SK-N-SH treated with all-trans-retinoic acid at 6 μM for 48 hours (cell line): ENCODE results near the gene DCC.

Experiments used
- ATAC-seq: fragments of 200-7000 bp; cut with Tn5 transposase; 3 replicates; pipeline ENCODE4 v1.9.1; 2020; ENCODE audit warnings: mild to moderate bottlenecking, moderate library complexity
- ARNTL ChIP-seq: fragments of 450-650 bp; formaldehyde crosslinking; IDR thresholded peaks from 2 replicates; pipeline ENCODE4 v1.5.0; 2020; ENCODE audit warnings: low read depth, mild to moderate bottlenecking, moderate library complexity, borderline replicate concordance
- BACH2 ChIP-seq: fragments of 250-450 bp; sonication (Bioruptor Pico); IDR thresholded peaks from 2 replicates; pipeline ENCODE4 v1.9.0; 2021; ENCODE audit warnings: mild to moderate bottlenecking, borderline replicate concordance
- CREB5 ChIP-seq: fragments of 250-450 bp; sonication (Bioruptor Pico); IDR thresholded peaks from 2 replicates; pipeline ENCODE4 v1.5.1; 2020; ENCODE audit warnings: low read depth, mild to moderate bottlenecking, moderate library complexity
- CSDC2 ChIP-seq: fragments of 250-450 bp; sonication (Bioruptor Pico); IDR thresholded peaks from 2 replicates; pipeline ENCODE4 v1.5.0; 2020; ENCODE audit warnings: mild to moderate bottlenecking, moderate library complexity
- ESRRG ChIP-seq: fragments of 250-450 bp; sonication (Bioruptor Pico); IDR thresholded peaks from 2 replicates; pipeline ENCODE4 v1.6.1; 2021; ENCODE audit warnings: mild to moderate bottlenecking
- GLIS3 ChIP-seq: fragments of 250-450 bp; sonication (Bioruptor Pico); IDR thresholded peaks from 2 replicates; pipeline ENCODE4 v1.5.0; 2020; ENCODE audit warnings: mild to moderate bottlenecking, moderate library complexity
- ISL1 ChIP-seq: fragments of 250-450 bp; sonication (Bioruptor Pico); IDR thresholded peaks from 2 replicates; pipeline ENCODE4 v2.1.2; 2022; ENCODE audit warnings: mild to moderate bottlenecking, moderate library complexity
- OSR1 ChIP-seq: fragments of 250-450 bp; sonication (Bioruptor Pico); IDR thresholded peaks from 2 replicates; pipeline ENCODE4 v1.8.0; 2022; ENCODE audit warnings: moderate library complexity, mild to moderate bottlenecking, inconsistent platforms
- PATZ1 ChIP-seq: fragments of 250-450 bp; sonication (Bioruptor Pico); IDR thresholded peaks from 2 replicates; pipeline ENCODE4 v1.8.0; 2020; ENCODE audit warnings: mild to moderate bottlenecking, moderate library complexity, borderline replicate concordance
- PPARA ChIP-seq: fragments of 250-450 bp; sonication (Bioruptor Pico); IDR thresholded peaks from 2 replicates; pipeline ENCODE4 v1.5.0; 2020; ENCODE audit warnings: mild to moderate bottlenecking, borderline replicate concordance
- RARB ChIP-seq: fragments of 250-450 bp; sonication (Bioruptor Pico); IDR thresholded peaks from 2 replicates; pipeline ENCODE4 v1.8.0; 2021; ENCODE audit warnings: mild to moderate bottlenecking, moderate library complexity
- TCF4 ChIP-seq: fragments of 250-450 bp; sonication (Bioruptor Pico); IDR thresholded peaks from 2 replicates; pipeline ENCODE4 v1.8.0; 2021; ENCODE audit warnings: mild to moderate bottlenecking, moderate library complexity, borderline replicate concordance
- TOX ChIP-seq: fragments of 250-450 bp; sonication (Bioruptor Pico); IDR thresholded peaks from 2 replicates; pipeline ENCODE4 v1.8.0; 2021; ENCODE audit warnings: mild to moderate bottlenecking, moderate library complexity, borderline replicate concordance
- ZC3H10 ChIP-seq: fragments of 250-450 bp; sonication (Bioruptor Pico); IDR thresholded peaks from 2 replicates; pipeline ENCODE4 v1.5.1; 2021; ENCODE audit warnings: mild to moderate bottlenecking, moderate library complexity
- ZFP3 ChIP-seq: fragments of 250-450 bp; sonication (Bioruptor Pico); IDR thresholded peaks from 2 replicates; pipeline ENCODE4 v1.5.0; 2020; ENCODE audit warnings: mild to moderate bottlenecking, moderate library complexity
- ZFP30 ChIP-seq: fragments of 450-650 bp; formaldehyde crosslinking; IDR thresholded peaks from 2 replicates; pipeline ENCODE4 v1.5.0; 2022; ENCODE audit warnings: mild to moderate bottlenecking, moderate library complexity
- ZNF565 ChIP-seq: fragments of 450-650 bp; formaldehyde crosslinking; conservative IDR thresholded peaks from 2 replicates; pipeline ENCODE4 v1.5.0; 2020; ENCODE audit warnings: low read depth, mild to moderate bottlenecking, moderate library complexity
- ZNF70 ChIP-seq: fragments of 450-650 bp; formaldehyde crosslinking; IDR thresholded peaks from 2 replicates; pipeline ENCODE4 v1.5.0; 2020; ENCODE audit warnings: mild to moderate bottlenecking, moderate library complexity
- ZNF8 ChIP-seq: fragments of 450-650 bp; formaldehyde crosslinking; IDR thresholded peaks from 2 replicates; pipeline ENCODE4 v1.5.0; 2020; ENCODE audit warnings: mild to moderate bottlenecking, moderate library complexity
- TF ChIP-seq, protein P1 (sequence below): fragments of 250-450 bp; sonication (Bioruptor Pico); IDR thresholded peaks from 2 replicates; pipeline ENCODE4 v1.5.0; 2020; ENCODE audit warnings: mild to moderate bottlenecking, moderate library complexity
- TF ChIP-seq, protein P2 (sequence below): fragments of 250-450 bp; sonication (Bioruptor Pico); IDR thresholded peaks from 2 replicates; pipeline ENCODE4 v1.8.0; 2021; ENCODE audit warnings: low read depth, mild to moderate bottlenecking, moderate library complexity, borderline replicate concordance

DCC gene

GRCh38 chr18:53472546-53472945 lies 1132.5 kb downstream of the DCC start (continued):
- TF ChIP-seq, protein P1, sequence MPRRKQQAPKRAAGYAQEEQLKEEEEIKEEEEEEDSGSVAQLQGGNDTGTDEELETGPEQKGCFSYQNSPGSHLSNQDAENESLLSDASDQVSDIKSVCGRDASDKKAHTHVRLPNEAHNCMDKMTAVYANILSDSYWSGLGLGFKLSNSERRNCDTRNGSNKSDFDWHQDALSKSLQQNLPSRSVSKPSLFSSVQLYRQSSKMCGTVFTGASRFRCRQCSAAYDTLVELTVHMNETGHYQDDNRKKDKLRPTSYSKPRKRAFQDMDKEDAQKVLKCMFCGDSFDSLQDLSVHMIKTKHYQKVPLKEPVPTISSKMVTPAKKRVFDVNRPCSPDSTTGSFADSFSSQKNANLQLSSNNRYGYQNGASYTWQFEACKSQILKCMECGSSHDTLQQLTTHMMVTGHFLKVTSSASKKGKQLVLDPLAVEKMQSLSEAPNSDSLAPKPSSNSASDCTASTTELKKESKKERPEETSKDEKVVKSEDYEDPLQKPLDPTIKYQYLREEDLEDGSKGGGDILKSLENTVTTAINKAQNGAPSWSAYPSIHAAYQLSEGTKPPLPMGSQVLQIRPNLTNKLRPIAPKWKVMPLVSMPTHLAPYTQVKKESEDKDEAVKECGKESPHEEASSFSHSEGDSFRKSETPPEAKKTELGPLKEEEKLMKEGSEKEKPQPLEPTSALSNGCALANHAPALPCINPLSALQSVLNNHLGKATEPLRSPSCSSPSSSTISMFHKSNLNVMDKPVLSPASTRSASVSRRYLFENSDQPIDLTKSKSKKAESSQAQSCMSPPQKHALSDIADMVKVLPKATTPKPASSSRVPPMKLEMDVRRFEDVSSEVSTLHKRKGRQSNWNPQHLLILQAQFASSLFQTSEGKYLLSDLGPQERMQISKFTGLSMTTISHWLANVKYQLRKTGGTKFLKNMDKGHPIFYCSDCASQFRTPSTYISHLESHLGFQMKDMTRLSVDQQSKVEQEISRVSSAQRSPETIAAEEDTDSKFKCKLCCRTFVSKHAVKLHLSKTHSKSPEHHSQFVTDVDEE (CRISPR knock-in tag): no peak
- TF ChIP-seq CSDC2 (CRISPR knock-in tag): no peak
- TF ChIP-seq ZFP30: no peak

DNA sequence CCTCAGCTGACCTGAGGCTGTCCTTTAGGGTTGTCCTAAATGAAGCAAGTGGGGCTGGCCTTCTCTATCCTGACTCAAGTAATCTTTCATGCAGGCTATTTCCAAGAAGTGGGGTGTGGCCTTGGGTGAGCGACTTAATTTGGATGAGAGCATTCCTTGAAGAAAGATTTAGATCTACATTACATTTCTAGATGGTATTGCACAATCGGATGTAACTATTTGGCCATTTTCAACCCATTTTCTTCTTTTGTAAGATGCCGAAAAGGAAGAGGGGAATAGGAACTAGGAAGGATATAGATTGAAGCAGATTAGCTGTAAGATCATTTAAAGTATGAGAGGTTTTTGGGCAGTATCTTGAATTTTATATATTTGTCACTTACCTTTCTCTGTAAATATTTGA lies 1138.2 kb downstream of the DCC start:
- ATAC-seq: no peak
- TF ChIP-seq TOX (CRISPR knock-in tag) (no peak), ARNTL (CRISPR knock-in tag) (no peak), PATZ1 (CRISPR knock-in tag) (no peak), ZC3H10 (no peak), OSR1 (CRISPR knock-in tag) (no peak), GLIS3 (no peak), ZNF70 (CRISPR knock-in tag) (no peak), BACH2 (CRISPR knock-in tag) (no peak), CSDC2 (CRISPR knock-in tag) (no peak), RARB (CRISPR knock-in tag) (no peak), ZFP3 (no peak), CREB5 (CRISPR knock-in tag) (no peak), ZNF8 (CRISPR knock-in tag) (no peak), PPARA (CRISPR knock-in tag) (no peak)
- TF ChIP-seq, protein P1 (CRISPR knock-in tag): no peak
- TF ChIP-seq, all 23 proteins: peak for 0

DNA sequence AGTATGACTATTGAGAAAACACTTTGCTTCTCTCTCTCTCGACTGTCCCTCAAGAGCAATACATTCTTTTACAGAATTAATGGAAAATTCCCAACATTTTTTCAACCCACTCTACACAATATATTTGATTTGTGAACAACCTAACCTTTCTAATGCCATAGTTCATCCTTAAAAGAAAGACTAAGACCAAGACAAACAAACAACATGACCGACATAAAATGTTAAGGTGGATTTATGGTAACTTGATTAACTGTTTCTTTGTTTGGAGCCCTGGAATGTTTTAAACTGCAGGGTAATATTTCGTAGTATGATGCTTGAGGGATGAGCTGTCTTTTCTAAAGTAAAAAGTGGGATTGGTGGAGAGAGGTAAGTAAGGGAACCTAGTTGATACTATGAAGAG lies 1146.3 kb downstream of the DCC start:
- ATAC-seq: no peak
- TF ChIP-seq ZFP30 (no peak), ZFP3 (no peak), ZNF8 (CRISPR knock-in tag) (no peak), ZNF565 (no peak), CREB5 (CRISPR knock-in tag) (no peak), TCF4 (CRISPR knock-in tag) (no peak), PATZ1 (CRISPR knock-in tag) (no peak), ESRRG (CRISPR knock-in tag) (no peak), ISL1 (CRISPR knock-in tag) (no peak), OSR1 (CRISPR knock-in tag) (no peak), ZNF70 (CRISPR knock-in tag) (no peak), PPARA (CRISPR knock-in tag) (no peak)
- TF ChIP-seq, protein P1 (CRISPR knock-in tag): no peak
- TF ChIP-seq, protein P2, sequence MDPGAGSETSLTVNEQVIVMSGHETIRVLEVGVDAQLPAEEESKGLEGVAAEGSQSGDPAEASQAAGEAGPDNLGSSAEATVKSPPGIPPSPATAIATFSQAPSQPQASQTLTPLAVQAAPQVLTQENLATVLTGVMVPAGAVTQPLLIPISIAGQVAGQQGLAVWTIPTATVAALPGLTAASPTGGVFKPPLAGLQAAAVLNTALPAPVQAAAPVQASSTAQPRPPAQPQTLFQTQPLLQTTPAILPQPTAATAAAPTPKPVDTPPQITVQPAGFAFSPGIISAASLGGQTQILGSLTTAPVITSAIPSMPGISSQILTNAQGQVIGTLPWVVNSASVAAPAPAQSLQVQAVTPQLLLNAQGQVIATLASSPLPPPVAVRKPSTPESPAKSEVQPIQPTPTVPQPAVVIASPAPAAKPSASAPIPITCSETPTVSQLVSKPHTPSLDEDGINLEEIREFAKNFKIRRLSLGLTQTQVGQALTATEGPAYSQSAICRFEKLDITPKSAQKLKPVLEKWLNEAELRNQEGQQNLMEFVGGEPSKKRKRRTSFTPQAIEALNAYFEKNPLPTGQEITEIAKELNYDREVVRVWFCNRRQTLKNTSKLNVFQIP (CRISPR knock-in tag): no peak
